Measurements from ENCODE around the gene KLHL29. TPM values are rescaled to one million over a fixed set of nuclear protein-coding genes. Genes with fewer than 3 reads are reported as not detected.

The KLHL29 gene
- total RNA-seq, 1 experiment from 2014 or later, result 3.4 TPM

DNA sequence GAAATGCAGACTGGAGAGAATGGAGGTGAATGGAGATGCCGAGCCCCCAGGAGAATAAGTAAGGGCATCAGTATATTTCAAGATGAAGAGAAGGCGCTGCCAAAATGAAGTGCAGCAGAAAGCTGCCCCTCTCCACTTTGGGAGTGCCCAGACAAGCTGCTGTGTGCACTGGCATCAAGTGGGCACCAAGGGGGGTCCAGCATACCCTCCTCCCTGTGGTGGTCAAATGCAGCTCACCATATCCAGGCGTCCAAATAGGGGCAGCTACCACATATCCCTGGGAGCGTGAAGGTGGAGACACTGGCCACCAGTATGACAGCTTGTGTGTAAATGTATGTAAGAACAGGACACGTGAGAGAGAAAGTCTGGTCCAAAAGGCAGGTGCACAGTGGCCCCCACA is 236.6 kb downstream of the KLHL29 start:
- no peaks in the 10 kb centered on the region for H3K36me3 ChIP-seq (ENCODE audit: low read depth)
- H2AFZ ChIP-seq, result no peak overlapping the region
- no peak overlapping the region for H3K4me2 ChIP-seq
- DNase-seq, result no peak
- H3K4me3 ChIP-seq, result no peak overlapping the region
- no peak for TF ChIP-seq EZH2 (IDR thresholded peaks at IDR 0.05; ENCODE audit: low read depth)
- TF ChIP-seq, protein P1, sequence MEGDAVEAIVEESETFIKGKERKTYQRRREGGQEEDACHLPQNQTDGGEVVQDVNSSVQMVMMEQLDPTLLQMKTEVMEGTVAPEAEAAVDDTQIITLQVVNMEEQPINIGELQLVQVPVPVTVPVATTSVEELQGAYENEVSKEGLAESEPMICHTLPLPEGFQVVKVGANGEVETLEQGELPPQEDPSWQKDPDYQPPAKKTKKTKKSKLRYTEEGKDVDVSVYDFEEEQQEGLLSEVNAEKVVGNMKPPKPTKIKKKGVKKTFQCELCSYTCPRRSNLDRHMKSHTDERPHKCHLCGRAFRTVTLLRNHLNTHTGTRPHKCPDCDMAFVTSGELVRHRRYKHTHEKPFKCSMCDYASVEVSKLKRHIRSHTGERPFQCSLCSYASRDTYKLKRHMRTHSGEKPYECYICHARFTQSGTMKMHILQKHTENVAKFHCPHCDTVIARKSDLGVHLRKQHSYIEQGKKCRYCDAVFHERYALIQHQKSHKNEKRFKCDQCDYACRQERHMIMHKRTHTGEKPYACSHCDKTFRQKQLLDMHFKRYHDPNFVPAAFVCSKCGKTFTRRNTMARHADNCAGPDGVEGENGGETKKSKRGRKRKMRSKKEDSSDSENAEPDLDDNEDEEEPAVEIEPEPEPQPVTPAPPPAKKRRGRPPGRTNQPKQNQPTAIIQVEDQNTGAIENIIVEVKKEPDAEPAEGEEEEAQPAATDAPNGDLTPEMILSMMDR (conservative IDR thresholded peaks at IDR 0.05), result no peak
- BruUV-seq (replicated peaks), result no TSS peak
- CTCF ChIA-PET, result no interaction called here
- POLR2A ChIA-PET (ENCODE audit: unreplicated experiment), result no interaction called here
- intact Hi-C loops (cut with micrococcal nuclease; ENCODE audit: unreplicated experiment), result no loop called here
- no peaks in the 10 kb centered on the region for H3K9me2 ChIP-seq (ENCODE audit: insufficient read depth)
- H3K9me3 ChIP-seq (ENCODE audit: insufficient read depth, low read depth), result peaks cover 4% of the 10 kb centered on the region; the same call in 1 of the 2 replicates
- H3K27me3 ChIP-seq (ENCODE audit: insufficient read depth, low read depth), result no peaks in the 10 kb centered on the region
- no peaks in the 10 kb centered on the region for H3F3A ChIP-seq (ENCODE audit: insufficient read depth, low read depth)
- H3K79me2 ChIP-seq (ENCODE audit: low read depth), result no peaks in the 10 kb centered on the region
- H4K20me1 ChIP-seq (ENCODE audit: insufficient read depth), result no peaks in the 10 kb centered on the region; the same call in 1 of the 2 replicates
- no peaks in the 10 kb centered on the region for H3K4me1 ChIP-seq (replicated peaks; ENCODE audit: insufficient read depth)
- no peak overlapping the region for H3K27ac ChIP-seq

DNA sequence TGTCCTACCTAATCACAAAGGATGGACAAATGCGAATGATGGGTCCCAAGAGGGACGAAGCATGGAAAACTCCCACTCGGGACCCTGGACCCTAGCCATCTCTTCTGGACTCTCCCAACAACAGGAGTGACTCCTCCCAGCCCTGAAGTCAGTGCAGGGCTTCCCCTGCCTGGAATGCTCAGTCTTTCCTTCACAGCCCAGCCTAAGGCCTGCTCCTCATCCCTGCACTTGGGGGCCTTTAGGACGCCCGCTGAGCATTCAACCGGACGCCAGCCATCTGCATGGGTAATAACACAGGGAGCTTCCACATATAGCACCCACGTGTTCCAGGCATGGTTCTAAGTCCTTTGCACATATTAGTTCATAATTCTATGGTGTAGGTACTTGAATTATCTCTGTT is 237.5 kb downstream of the KLHL29 start:
- TF ChIP-seq, protein P1 (conservative IDR thresholded peaks at IDR 0.05), result no peak
- no peak for TF ChIP-seq EZH2 (IDR thresholded peaks at IDR 0.05; ENCODE audit: low read depth)
- peaks cover 4% of the 10 kb centered on the region; the same call in 1 of the 2 replicates for H3K9me3 ChIP-seq (ENCODE audit: insufficient read depth, low read depth)
- no peak overlapping the region for H2AFZ ChIP-seq
- CTCF ChIA-PET, result no interaction called here
- BruUV-seq (replicated peaks), result no TSS peak
- no peaks in the 10 kb centered on the region for H3K36me3 ChIP-seq (ENCODE audit: low read depth)
- no peaks in the 10 kb centered on the region for H3K79me2 ChIP-seq (ENCODE audit: low read depth)
- H4K20me1 ChIP-seq (ENCODE audit: insufficient read depth), result no peaks in the 10 kb centered on the region; the same call in 1 of the 2 replicates
- H3K27ac ChIP-seq, result no peak overlapping the region
- no peak overlapping the region for H3K4me2 ChIP-seq
- intact Hi-C loops (cut with micrococcal nuclease; ENCODE audit: unreplicated experiment), result no loop called here
- no peaks in the 10 kb centered on the region for H3F3A ChIP-seq (ENCODE audit: insufficient read depth, low read depth)
- DNase-seq, result no peak
- H3K4me1 ChIP-seq (replicated peaks; ENCODE audit: insufficient read depth), result no peaks in the 10 kb centered on the region
- POLR2A ChIA-PET (ENCODE audit: unreplicated experiment), result no interaction called here
- H3K27me3 ChIP-seq (ENCODE audit: insufficient read depth, low read depth), result no peaks in the 10 kb centered on the region
- H3K9me2 ChIP-seq (ENCODE audit: insufficient read depth), result no peaks in the 10 kb centered on the region
- H3K4me3 ChIP-seq, result no peak overlapping the region

GRCh38 chr2:23622966-23623675 is 238.1 kb downstream of the KLHL29 start:
- Histone ChIP-seq H3K27me3 (ENCODE audit: insufficient read depth, low read depth) (no peaks in the 10 kb centered on the region), H3F3A (ENCODE audit: insufficient read depth, low read depth) (no peaks in the 10 kb centered on the region), H3K9me3 (ENCODE audit: insufficient read depth, low read depth) (peaks cover 4% of the 10 kb centered on the region; the same call in 1 of the 2 replicates), H3K9me2 (ENCODE audit: insufficient read depth) (no peaks in the 10 kb centered on the region), H3K27ac (no peak overlapping the region), H3K4me2 (no peak overlapping the region), H3K4me1 (replicated peaks; ENCODE audit: insufficient read depth) (no peaks in the 10 kb centered on the region), H3K79me2 (ENCODE audit: low read depth) (no peaks in the 10 kb centered on the region), H3K36me3 (ENCODE audit: low read depth) (no peaks in the 10 kb centered on the region), H4K20me1 (ENCODE audit: insufficient read depth) (no peaks in the 10 kb centered on the region; the same call in 1 of the 2 replicates), H2AFZ (no peak overlapping the region), H3K4me3 (no peak overlapping the region)
- CTCF ChIA-PET, result interaction anchor here (0.6 kb wide), 1 partner anchor 451 kb away, joined by 3 read pairs; no protein-coding TSS in a partner anchor
- no peak for TF ChIP-seq EZH2 (IDR thresholded peaks at IDR 0.05; ENCODE audit: low read depth)
- TF ChIP-seq, protein P1 (conservative IDR thresholded peaks at IDR 0.05), result no peak
- no TSS peak for BruUV-seq (replicated peaks)
- intact Hi-C loops (cut with micrococcal nuclease; ENCODE audit: unreplicated experiment), result no loop called here
- POLR2A ChIA-PET (ENCODE audit: unreplicated experiment), result no interaction called here
- DNase-seq, result no peak
